Measurements from ENCODE around the gene DPP6.

DNA sequence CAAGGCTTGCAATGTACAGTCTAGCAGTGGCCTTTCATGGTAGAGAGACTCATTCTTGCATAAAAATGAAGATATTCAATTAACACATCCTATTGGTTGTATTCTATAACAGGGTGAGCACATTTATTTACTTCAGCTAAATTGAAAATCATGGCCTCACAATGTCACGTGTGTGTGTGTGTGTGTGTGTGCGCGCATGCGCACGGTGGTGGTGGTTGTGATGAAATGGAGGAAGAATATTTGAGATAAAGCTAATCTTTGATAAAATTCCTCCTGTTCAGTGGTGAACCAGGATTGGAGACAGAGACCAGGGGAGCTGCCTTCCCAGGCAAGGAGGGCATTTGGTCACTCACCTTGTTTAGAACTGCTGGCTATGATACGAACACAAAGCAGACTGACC, 199.8 kb downstream of the DPP6 start:
- TF ChIP-seq CTCF (IDR thresholded peaks at IDR 0.05; ENCODE audit: low read depth, low read length) (no peak), MYC (IDR thresholded peaks at IDR 0.05; ENCODE audit: low read depth, low read length) (no peak)
